GM19238 (cell line): ENCODE data around the gene CYLC2.

Experiments used
- DNase-seq: peaks from one replicate; pipeline ENCODE4 v3.0.0; 2011; ENCODE audit warnings: low spot score; ENCODE audit not compliant: insufficient read length

Gene CYLC2

GRCh38 chr9:102995033-102995432 lies at the start of gene CYLC2:
Gene CYLC2, plus strand, starts transcription at chr9:102995333. Its CDS starts 48 bp downstream, at chr9:102995381.
- no peak for DNase-seq

GRCh38 chr9:102950346-102950745 lies 44.8 kb upstream of the CYLC2 start:
- DNase-seq, result no peak

GRCh38 chr9:102966999-102967398 lies 28.1 kb upstream of the CYLC2 start:
- no peak for DNase-seq

- DNase-seq, result no peak
These were observed 27.2 kb upstream of the CYLC2 start for GRCh38 chr9:102967979-102968378.

GRCh38 chr9:102972780-102973179 lies 22.4 kb upstream of the CYLC2 start:
- DNase-seq, result no peak

- DNase-seq, result no peak
These were observed 20.6 kb upstream of the CYLC2 start for GRCh38 chr9:102974530-102974929.

- no peak for DNase-seq
These were observed 19.9 kb upstream of the CYLC2 start for GRCh38 chr9:102975251-102975650.

GRCh38 chr9:102985162-102985895 lies 9.8 kb upstream of the CYLC2 start:
- DNase-seq, result no peak

GRCh38 chr9:102986425-102986824 lies 8.7 kb upstream of the CYLC2 start:
- no peak for DNase-seq

GRCh38 chr9:103003689-103004088 lies 8.6 kb downstream of the CYLC2 start:
- DNase-seq, result no peak

- DNase-seq, result no peak
These were observed 19.1 kb downstream of the CYLC2 start for GRCh38 chr9:103014242-103014641.

- no peak for DNase-seq
These were observed 30.7 kb downstream of the CYLC2 start for GRCh38 chr9:103025796-103026195.

- no peak for DNase-seq
These were observed 42.7 kb downstream of the CYLC2 start for GRCh38 chr9:103037508-103038477.

- DNase-seq, result no peak
These were observed 46.8 kb downstream of the CYLC2 start for GRCh38 chr9:103041961-103042360.
